GM21717 (cell line): ENCODE measurements around the gene OR52E6.

ENCODE experiments used
- ATAC-seq: cut with Tn5 transposase; IDR thresholded peaks from one replicate; pipeline ENCODE4 v1.9.1; 2021; ENCODE audit warnings: mild to moderate bottlenecking, moderate library complexity; ENCODE audit not compliant: unreplicated experiment

OR52E6 gene

DNA sequence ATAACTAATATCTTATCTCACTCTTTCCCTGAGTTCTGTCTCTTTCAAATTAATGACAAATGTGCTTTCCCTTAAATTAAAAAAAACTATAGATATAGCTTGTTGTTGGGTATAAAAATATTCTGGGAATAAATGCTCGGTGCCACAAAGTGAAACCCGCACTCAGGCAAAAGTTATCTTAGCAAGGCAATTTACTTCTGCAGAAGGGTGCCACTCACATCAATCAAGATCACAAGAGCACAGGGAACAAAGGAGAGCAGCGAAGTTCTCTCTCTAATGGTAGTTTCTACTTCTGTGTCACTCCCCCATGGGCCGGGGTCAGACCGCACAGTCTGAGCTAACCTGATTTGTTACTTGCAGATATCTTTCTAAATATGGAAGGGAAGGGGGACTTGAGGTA is 37.7 kb downstream of the OR52E6 start:
- no peak for ATAC-seq

GRCh38 chr11:5796541-5796940 is 45.2 kb downstream of the OR52E6 start:
- ATAC-seq: no peak

DNA sequence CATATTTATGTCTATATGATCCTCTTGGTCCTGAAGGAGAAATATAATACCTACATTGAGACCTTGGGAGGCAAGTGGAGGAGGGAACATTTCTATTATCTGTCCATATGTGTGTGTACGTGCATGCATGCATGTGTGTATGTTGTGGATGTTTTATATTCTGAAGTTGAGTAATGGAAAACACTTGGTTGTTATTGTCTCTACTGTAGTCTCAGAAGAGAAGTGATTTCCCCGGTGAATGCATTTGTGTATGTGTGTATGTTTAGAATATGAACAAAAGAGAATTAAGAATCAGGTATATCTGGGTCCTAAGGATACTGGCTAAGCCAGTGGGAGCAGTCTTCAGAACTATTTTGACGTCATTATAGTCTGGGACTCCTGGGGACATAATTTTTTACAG is 50.5 kb downstream of the OR52E6 start, which contains the start of gene OR52N1:
Gene OR52N1, minus strand, starts transcription at position 101 of the 400 bp plus-strand sequence. CDS start 2,449 bp downstream, outside the sequence.
- no peak for ATAC-seq
